ENCODE data around the gene FRMPD3.

GRCh38 chrX:107442914-107443527 lies 6.4 kb upstream of the FRMPD3 start:
- TF ChIP-seq, protein P1, sequence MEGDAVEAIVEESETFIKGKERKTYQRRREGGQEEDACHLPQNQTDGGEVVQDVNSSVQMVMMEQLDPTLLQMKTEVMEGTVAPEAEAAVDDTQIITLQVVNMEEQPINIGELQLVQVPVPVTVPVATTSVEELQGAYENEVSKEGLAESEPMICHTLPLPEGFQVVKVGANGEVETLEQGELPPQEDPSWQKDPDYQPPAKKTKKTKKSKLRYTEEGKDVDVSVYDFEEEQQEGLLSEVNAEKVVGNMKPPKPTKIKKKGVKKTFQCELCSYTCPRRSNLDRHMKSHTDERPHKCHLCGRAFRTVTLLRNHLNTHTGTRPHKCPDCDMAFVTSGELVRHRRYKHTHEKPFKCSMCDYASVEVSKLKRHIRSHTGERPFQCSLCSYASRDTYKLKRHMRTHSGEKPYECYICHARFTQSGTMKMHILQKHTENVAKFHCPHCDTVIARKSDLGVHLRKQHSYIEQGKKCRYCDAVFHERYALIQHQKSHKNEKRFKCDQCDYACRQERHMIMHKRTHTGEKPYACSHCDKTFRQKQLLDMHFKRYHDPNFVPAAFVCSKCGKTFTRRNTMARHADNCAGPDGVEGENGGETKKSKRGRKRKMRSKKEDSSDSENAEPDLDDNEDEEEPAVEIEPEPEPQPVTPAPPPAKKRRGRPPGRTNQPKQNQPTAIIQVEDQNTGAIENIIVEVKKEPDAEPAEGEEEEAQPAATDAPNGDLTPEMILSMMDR (conservative IDR thresholded peaks at IDR 0.05; ENCODE audit: low read depth in 2 of 2): no peak
- TF ChIP-seq EZH2phosphoT487 (IDR thresholded peaks at IDR 0.05; ENCODE audit: unreplicated experiment) (no peak), REST (IDR thresholded peaks at IDR 0.05; ENCODE audit: unreplicated experiment) (no peak), JUNB (IDR thresholded peaks at IDR 0.05; ENCODE audit: unreplicated experiment) (no peak), POLR2AphosphoS5 (IDR thresholded peaks at IDR 0.05; ENCODE audit: low read depth) (no peak), EZH2 (IDR thresholded peaks at IDR 0.05; ENCODE audit: low read depth, unreplicated experiment) (no peak), ZNF114 (CRISPR knock-in tag; IDR thresholded peaks at IDR 0.05) (no peak)

Measured in GM23338 (cell line).